ENCODE results near the gene BFSP2. TPM values are rescaled to one million over a fixed set of nuclear protein-coding genes. Genes with fewer than 3 reads are reported as not detected.

BFSP2 gene
- total RNA-seq, 1 experiment from 2014 or later = not detected

DNA sequence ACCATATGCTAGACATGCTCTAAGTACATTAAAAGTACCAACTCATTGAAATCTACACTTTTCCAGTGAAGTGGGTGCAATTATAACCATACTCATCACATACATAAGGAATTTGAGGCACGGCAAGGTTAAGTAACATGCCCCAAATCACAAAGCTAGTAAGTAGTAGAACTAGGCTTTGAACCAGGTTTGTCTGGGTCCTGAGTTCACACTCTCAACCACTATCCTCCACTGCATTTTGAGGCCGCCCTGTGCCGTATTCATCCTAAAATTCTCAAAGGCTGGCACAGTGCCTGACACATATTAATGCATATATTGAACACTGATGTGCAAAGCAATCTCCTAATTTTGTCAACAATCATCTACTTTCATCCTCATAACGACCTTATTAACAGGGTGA, 104.9 kb downstream of the BFSP2 start:
- H3K27ac Mint-ChIP-seq (ENCODE audit: low read depth, unreplicated experiment) = no peak overlapping the region
- ChIA-PET POLR2A (interaction anchor here (0.7 kb wide), 1 partner anchor 66 kb away, joined by 3 read pairs; no protein-coding TSS in a partner anchor), CTCF (interaction anchor here (0.7 kb wide), 1 partner anchor 18 kb away, joined by 3 read pairs; no protein-coding TSS in a partner anchor)
- H3K36me3 Mint-ChIP-seq (ENCODE audit: insufficient read depth, unreplicated experiment) = no peaks in the 10 kb centered on the region
- BruUV-seq (replicated peaks) = no TSS peak
- no peak for DNase-seq (ENCODE audit: unreplicated experiment)
- peaks cover 14% of the 10 kb centered on the region for H3K27me3 Mint-ChIP-seq (ENCODE audit: insufficient read depth, unreplicated experiment)
- no peak overlapping the region for H3K4me3 Mint-ChIP-seq (ENCODE audit: unreplicated experiment)
- no peak for TF ChIP-seq CTCF (IDR thresholded peaks at IDR 0.05; ENCODE audit: unreplicated experiment)
- no peaks in the 10 kb centered on the region for H3K9me3 Mint-ChIP-seq (ENCODE audit: unreplicated experiment)
- H3K4me1 Mint-ChIP-seq (ENCODE audit: insufficient read depth, unreplicated experiment) = no peaks in the 10 kb centered on the region
- intact Hi-C loops (cut with micrococcal nuclease) = no loop called here

DNA sequence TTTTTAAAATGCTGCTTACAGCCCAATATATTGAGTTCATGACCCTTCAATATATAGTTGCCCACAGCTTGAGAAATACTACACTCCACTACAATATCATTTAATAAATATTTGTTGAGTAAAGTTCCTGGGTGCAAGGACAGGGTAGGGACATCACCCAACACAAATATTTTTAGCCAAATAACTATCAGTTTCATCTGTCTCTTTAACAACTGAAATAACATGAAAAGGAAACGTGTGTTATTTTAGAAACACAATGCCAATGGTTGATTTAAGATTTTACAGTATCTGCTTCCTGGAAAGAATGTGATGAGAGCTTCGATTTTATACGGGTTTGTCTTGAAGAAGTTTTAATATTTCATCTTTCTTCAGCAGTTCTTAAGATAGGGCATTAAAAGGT, 106.0 kb downstream of the BFSP2 start:
- Mint-ChIP-seq H3K27me3 (ENCODE audit: insufficient read depth, unreplicated experiment) (peaks cover 8% of the 10 kb centered on the region), H3K4me1 (ENCODE audit: insufficient read depth, unreplicated experiment) (no peaks in the 10 kb centered on the region), H3K9me3 (ENCODE audit: unreplicated experiment) (no peaks in the 10 kb centered on the region), H3K4me3 (ENCODE audit: unreplicated experiment) (no peak overlapping the region), H3K27ac (ENCODE audit: low read depth, unreplicated experiment) (no peak overlapping the region), H3K36me3 (ENCODE audit: insufficient read depth, unreplicated experiment) (no peaks in the 10 kb centered on the region)
- ChIA-PET POLR2A (no interaction called here), CTCF (interaction anchor here (0.6 kb wide), 1 partner anchor 14 kb away, joined by 3 read pairs; no protein-coding TSS in a partner anchor)
- DNase-seq (ENCODE audit: unreplicated experiment) = no peak
- TF ChIP-seq CTCF (IDR thresholded peaks at IDR 0.05; ENCODE audit: unreplicated experiment) = no peak
- BruUV-seq (replicated peaks) = no TSS peak
- intact Hi-C loops (cut with micrococcal nuclease) = no loop called here

DNA sequence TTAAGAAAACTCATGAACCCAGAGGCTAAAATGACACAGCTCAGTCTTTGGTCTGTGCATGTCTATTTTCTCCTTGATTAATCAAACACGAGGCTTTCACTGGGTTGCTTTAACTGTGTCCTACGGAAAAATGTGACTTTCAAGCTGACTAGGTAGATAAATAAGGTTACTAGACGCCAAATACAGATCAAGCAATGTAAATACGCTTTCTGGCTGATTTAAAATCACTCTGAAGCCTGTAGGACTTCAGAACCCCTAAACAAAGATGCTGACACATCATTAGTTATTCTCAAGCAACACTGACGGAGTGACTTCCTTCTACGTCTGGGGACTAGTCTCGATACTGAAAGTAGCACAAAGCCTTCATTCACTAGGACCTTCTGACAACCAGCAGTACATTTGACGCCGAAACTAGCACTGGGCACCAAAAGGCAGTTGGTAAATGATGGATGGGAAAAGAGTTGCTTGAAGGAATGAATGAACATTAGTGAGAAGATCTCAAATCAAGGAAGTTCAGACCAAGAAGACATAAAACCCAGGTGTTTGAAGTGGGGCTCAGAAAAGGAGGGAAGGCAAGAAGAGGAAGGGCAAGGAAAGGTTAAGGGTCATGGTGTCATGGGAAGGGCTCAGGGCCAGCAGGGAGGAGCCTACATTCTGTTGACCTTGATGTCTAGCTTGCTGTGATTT, 106.5 kb downstream of the BFSP2 start:
- Mint-ChIP-seq H3K27me3 (ENCODE audit: insufficient read depth, unreplicated experiment) (peaks cover 3% of the 10 kb centered on the region), H3K4me1 (ENCODE audit: insufficient read depth, unreplicated experiment) (no peaks in the 10 kb centered on the region), H3K9me3 (ENCODE audit: unreplicated experiment) (no peaks in the 10 kb centered on the region), H3K36me3 (ENCODE audit: insufficient read depth, unreplicated experiment) (no peaks in the 10 kb centered on the region), H3K4me3 (ENCODE audit: unreplicated experiment) (no peak overlapping the region), H3K27ac (ENCODE audit: low read depth, unreplicated experiment) (no peak overlapping the region)
- DNase-seq (ENCODE audit: unreplicated experiment) = no peak
- no TSS peak for BruUV-seq (replicated peaks)
- CTCF ChIA-PET = no interaction called here
- intact Hi-C loops (cut with micrococcal nuclease) = no loop called here
- TF ChIP-seq CTCF (IDR thresholded peaks at IDR 0.05; ENCODE audit: unreplicated experiment) = no peak
- POLR2A ChIA-PET = no interaction called here

GRCh38 chr3:133509488-133509887, 109.6 kb downstream of the BFSP2 start:
- DNase-seq (ENCODE audit: unreplicated experiment) = peak; percentile 23
- POLR2A ChIA-PET = no interaction called here
- H3K36me3 Mint-ChIP-seq (ENCODE audit: insufficient read depth, unreplicated experiment) = no peaks in the 10 kb centered on the region
- CTCF ChIA-PET = interaction anchor here (0.6 to 1.2 kb wide), 2 partner anchors 68 to 249 kb away, joined by 3 to 5 read pairs; no protein-coding TSS in a partner anchor
- H3K27me3 Mint-ChIP-seq (ENCODE audit: insufficient read depth, unreplicated experiment) = no peaks in the 10 kb centered on the region
- H3K9me3 Mint-ChIP-seq (ENCODE audit: unreplicated experiment) = no peaks in the 10 kb centered on the region
- H3K4me3 Mint-ChIP-seq (ENCODE audit: unreplicated experiment) = no peak overlapping the region
- TF ChIP-seq CTCF (IDR thresholded peaks at IDR 0.05; ENCODE audit: unreplicated experiment) = no peak
- intact Hi-C loops (cut with micrococcal nuclease) = no loop called here
- H3K27ac Mint-ChIP-seq (ENCODE audit: low read depth, unreplicated experiment) = no peak overlapping the region
- BruUV-seq (replicated peaks) = no TSS peak
- H3K4me1 Mint-ChIP-seq (ENCODE audit: insufficient read depth, unreplicated experiment) = no peaks in the 10 kb centered on the region

Measured in MCF 10A (cell line).